SK-N-SH (cell line): ENCODE data around the gene DTX1. TPM values are rescaled to one million over a fixed set of nuclear protein-coding genes. Genes with fewer than 3 reads are reported as not detected.
A peak's percentile ranks its signal among the peaks of the same experiment; 100 is the strongest.

Experiments
- CTCF ChIA-PET: fragments of 300-600, 350-600 bp; formaldehyde crosslinking; extraction: SDS; loops from one replicate; lab custom pipeline; 2021; lab: Yijun Ruan, JAX
- POLR2A ChIA-PET: fragments of 350-600 bp; sonication (Branson Sonifier 250); formaldehyde crosslinking; extraction: SDS; loops from one replicate; lab custom pipeline; 2020; ENCODE audit warnings: antibody characterized with exemption, inconsistent platforms; lab: Yijun Ruan, JAX
- DNase-seq: peaks from one replicate; pipeline ENCODE4 v3.0.0; 2012
- H2AFZ ChIP-seq: fragments of 200-600 bp; sonication (generic); 2 replicates; pipeline ENCODE4 v1.8.1; 2016; ENCODE audit warnings: antibody characterized with exemption, mild to moderate bottlenecking, low read depth
- H3F3A ChIP-seq: fragments of 200-600 bp; sonication (generic); replicated peaks from 2 replicates; pipeline ENCODE3; 2016; ENCODE audit warnings: antibody characterized with exemption, mild to moderate bottlenecking; ENCODE audit not compliant: insufficient read depth
- H3K27ac ChIP-seq, 2 experiments: fragments of 200-500 bp in 1 of 2; fragments of 200-600 bp in 1 of 2; sonication (Bioruptor generic) in 1 of 2; sonication (generic), shearing (Covaris generic) in 1 of 2; 2 replicates each; pipeline versions ENCODE4 v1.5.1 to v1.6.1; 2014 to 2016; ENCODE audit warnings: low read depth in 2 of 2, inconsistent platforms in 1 of 2, low read length in 1 of 2, mild to moderate bottlenecking in 1 of 2, mixed read lengths in 1 of 2
- H3K27me3 ChIP-seq: fragments of 200-600 bp; sonication (generic), shearing (Covaris generic); 2 replicates; pipeline ENCODE4 v1.6.1; 2016; ENCODE audit warnings: mixed run types; ENCODE audit not compliant: insufficient read depth
- H3K36me3 ChIP-seq, 2 experiments: fragments of 200-500 bp in 1 of 2; fragments of 200-600 bp in 1 of 2; sonication (Bioruptor generic) in 1 of 2; sonication (generic) in 1 of 2; replicated peaks in 1 of 2; 2 replicates each; pipeline versions ENCODE3 to v1.5.1; 2014 to 2016; ENCODE audit warnings: low read length in 1 of 2, mild to moderate bottlenecking in 1 of 2; ENCODE audit not compliant: insufficient read depth in 2 of 2, control insufficient read depth in 1 of 2
- H3K4me1 ChIP-seq, 2 experiments: fragments of 200-500 bp in 1 of 2; fragments of 200-600 bp in 1 of 2; sonication (Bioruptor generic) in 1 of 2; sonication (generic), shearing (Covaris generic) in 1 of 2; 2 replicates each; pipeline versions ENCODE4 v1.5.1 to v1.6.1; 2014 to 2016; ENCODE audit warnings: low read depth in 1 of 2, low read length in 1 of 2, mixed run types in 1 of 2; ENCODE audit not compliant: insufficient read depth in 2 of 2, control insufficient read depth in 1 of 2
- H3K4me2 ChIP-seq: fragments of 200-600 bp; sonication (generic), shearing (Covaris generic); 2 replicates; pipeline ENCODE4 v1.6.1; 2017; ENCODE audit warnings: mixed run types
- H3K4me3 ChIP-seq, 2 experiments: fragments of 200-500 bp in 1 of 2; fragments of 200-600 bp in 1 of 2; sonication (Bioruptor generic) in 1 of 2; sonication (generic), shearing (Covaris generic) in 1 of 2; 2 replicates each; pipeline versions ENCODE4 v1.5.1 to v1.8.1; 2014 to 2016; ENCODE audit warnings: low read depth in 2 of 2, inconsistent platforms in 1 of 2, low read length in 1 of 2, mild to moderate bottlenecking in 1 of 2, mixed read lengths in 1 of 2, moderate library complexity in 1 of 2
- H3K79me2 ChIP-seq: fragments of 200-600 bp; sonication (generic); 2 replicates; pipeline ENCODE4 v1.8.1; 2017; ENCODE audit warnings: mild to moderate bottlenecking; ENCODE audit not compliant: insufficient read depth
- H3K9ac ChIP-seq: fragments of 200-600 bp; sonication (generic); 2 replicates; pipeline ENCODE4 v1.6.1; 2017; ENCODE audit warnings: mixed run types
- H3K9me2 ChIP-seq: fragments of 200-600 bp; sonication (generic); 2 replicates; pipeline ENCODE4 v1.6.1; 2017; ENCODE audit warnings: mixed run types
- H3K9me3 ChIP-seq: fragments of 200-600 bp; sonication (generic); 2 replicates; pipeline ENCODE4 v1.6.1; 2017; ENCODE audit warnings: mixed run types, mild to moderate bottlenecking, moderate library complexity
- H4K20me1 ChIP-seq: fragments of 200-600 bp; sonication (generic); 2 replicates; pipeline ENCODE4 v1.6.1; 2017; ENCODE audit warnings: mild to moderate bottlenecking, mixed run types; ENCODE audit not compliant: insufficient read depth
- ELF1 ChIP-seq: IDR thresholded peaks from 2 replicates; pipeline ENCODE4 v1.4.0; 2012
- EP300 ChIP-seq, 2 experiments: IDR thresholded peaks; 2 replicates each; pipeline versions ENCODE4 v1.4.0 to v1.6.1; 2012; ENCODE audit warnings: borderline replicate concordance in 1 of 2, low read depth in 1 of 2, low read length in 1 of 2
- FOSL2 ChIP-seq: IDR thresholded peaks from 2 replicates; pipeline ENCODE4 v1.4.0; 2012; ENCODE audit warnings: low read depth, mild to moderate bottlenecking, moderate library complexity, borderline replicate concordance
- FOXM1 ChIP-seq: IDR thresholded peaks from 2 replicates; pipeline ENCODE4 v1.4.0; 2012; ENCODE audit warnings: low read depth, mild to moderate bottlenecking
- GABPA ChIP-seq: IDR thresholded peaks from 2 replicates; pipeline ENCODE4 v1.4.0; 2012; ENCODE audit warnings: low read depth, mild to moderate bottlenecking
- GATA2 ChIP-seq: sonication (generic); formaldehyde crosslinking; IDR thresholded peaks from 2 replicates; pipeline ENCODE4 v1.5.0; 2020; ENCODE audit warnings: mild to moderate bottlenecking, missing genetic modification reagents
- JUND ChIP-seq: IDR thresholded peaks from 2 replicates; pipeline ENCODE4 v1.4.0; 2012
- MXI1 ChIP-seq: IDR thresholded peaks from 2 replicates; pipeline ENCODE4 v1.6.1; 2012; ENCODE audit warnings: mild to moderate bottlenecking, low read depth, low read length, improper control_type of control experiment
- NFIC ChIP-seq: IDR thresholded peaks from 2 replicates; pipeline ENCODE4 v1.4.0; 2012; ENCODE audit warnings: borderline replicate concordance
- RAD21 ChIP-seq: IDR thresholded peaks from 2 replicates; pipeline ENCODE4 v1.6.1; 2012; ENCODE audit warnings: mild to moderate bottlenecking, low read length
- RCOR1 ChIP-seq: fragments of 150-350 bp; IDR thresholded peaks from 2 replicates; pipeline ENCODE4 v1.6.1; 2017; ENCODE audit warnings: antibody characterized with exemption, low read length
- RFX5 ChIP-seq: IDR thresholded peaks from 2 replicates; pipeline ENCODE4 v1.6.1; 2012; ENCODE audit warnings: mild to moderate bottlenecking, improper control_type of control experiment, low read length
- SMC3 ChIP-seq: IDR thresholded peaks from 2 replicates; pipeline ENCODE4 v1.6.1; 2012; ENCODE audit warnings: low read depth, low read length, improper control_type of control experiment
- YY1 ChIP-seq: IDR thresholded peaks from 2 replicates; pipeline ENCODE4 v1.4.0; 2012; ENCODE audit warnings: low read depth, mild to moderate bottlenecking
- WGBS: methylation state at CpG from one replicate; pipeline ENCODE4 v1.1.6; 2017; ENCODE audit warnings: low lambda C conversion rate; 5-methylcytosine and 5-hydroxymethylcytosine counted together
- polyA plus RNA-seq, 3 experiments: library from polyadenylated mRNA; depleted of rRNA; stranded (reverse); fragments of >200 nt; gene quantifications; 2 replicates each; pipeline ENCODE4 v1.2.3, GENCODE V29; 2012
- TF ChIP-seq, protein P1 (sequence below): fragments of 200-600 bp; sonication (generic); IDR thresholded peaks from 2 replicates; pipeline ENCODE4 v1.6.1; 2017; ENCODE audit warnings: antibody characterized with exemption, mild to moderate bottlenecking, moderate library complexity
- TF ChIP-seq, protein P2 (sequence below): IDR thresholded peaks from 2 replicates; pipeline ENCODE4 v1.6.1; 2012; ENCODE audit warnings: mild to moderate bottlenecking, low read depth, low read length, moderate library complexity
- TF ChIP-seq, protein P3 (sequence below): fragments of 150-350 bp; IDR thresholded peaks from 2 replicates; pipeline ENCODE4 v1.6.1; 2017; ENCODE audit warnings: antibody characterized with exemption, low read length, low read depth, borderline replicate concordance

Gene DTX1
- polyA plus RNA-seq, 1 of the 3 experiments (the other 2 are of a cell fraction) = 0.72 TPM

DNA sequence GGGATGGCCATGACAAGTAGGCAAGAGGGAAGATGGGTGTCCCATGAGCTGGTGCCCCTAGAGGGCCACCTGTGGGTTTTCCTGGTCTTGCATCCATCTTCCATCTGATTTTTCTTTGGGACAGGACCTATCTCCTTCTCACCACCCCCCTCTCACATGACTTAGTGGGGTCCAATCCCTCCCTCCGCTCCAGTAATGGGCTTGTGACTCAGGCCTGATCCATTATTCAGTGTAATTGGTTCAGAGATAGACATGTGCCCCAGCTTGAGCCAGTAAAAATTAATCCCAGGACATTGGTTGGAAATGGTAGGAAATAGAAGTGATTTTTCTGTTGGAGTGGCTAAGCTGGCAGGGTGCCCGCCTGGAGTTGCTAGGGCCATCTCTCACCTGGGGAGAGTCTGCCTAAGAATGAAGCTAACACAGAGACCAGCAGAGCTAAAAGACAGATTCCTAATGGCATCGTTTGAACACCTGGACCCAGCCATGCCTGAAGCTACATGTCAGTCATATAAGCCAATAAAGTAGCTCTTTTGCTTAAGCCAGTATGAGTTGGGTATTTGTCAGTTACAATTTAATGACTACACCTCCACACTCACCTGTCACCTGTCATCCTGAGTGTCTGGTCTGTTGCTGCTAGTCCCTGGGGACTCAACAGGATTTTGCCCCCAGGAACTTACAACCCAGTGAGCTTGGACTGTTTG lies 64.3 kb downstream of the DTX1 start:
- TF ChIP-seq, protein P1, sequence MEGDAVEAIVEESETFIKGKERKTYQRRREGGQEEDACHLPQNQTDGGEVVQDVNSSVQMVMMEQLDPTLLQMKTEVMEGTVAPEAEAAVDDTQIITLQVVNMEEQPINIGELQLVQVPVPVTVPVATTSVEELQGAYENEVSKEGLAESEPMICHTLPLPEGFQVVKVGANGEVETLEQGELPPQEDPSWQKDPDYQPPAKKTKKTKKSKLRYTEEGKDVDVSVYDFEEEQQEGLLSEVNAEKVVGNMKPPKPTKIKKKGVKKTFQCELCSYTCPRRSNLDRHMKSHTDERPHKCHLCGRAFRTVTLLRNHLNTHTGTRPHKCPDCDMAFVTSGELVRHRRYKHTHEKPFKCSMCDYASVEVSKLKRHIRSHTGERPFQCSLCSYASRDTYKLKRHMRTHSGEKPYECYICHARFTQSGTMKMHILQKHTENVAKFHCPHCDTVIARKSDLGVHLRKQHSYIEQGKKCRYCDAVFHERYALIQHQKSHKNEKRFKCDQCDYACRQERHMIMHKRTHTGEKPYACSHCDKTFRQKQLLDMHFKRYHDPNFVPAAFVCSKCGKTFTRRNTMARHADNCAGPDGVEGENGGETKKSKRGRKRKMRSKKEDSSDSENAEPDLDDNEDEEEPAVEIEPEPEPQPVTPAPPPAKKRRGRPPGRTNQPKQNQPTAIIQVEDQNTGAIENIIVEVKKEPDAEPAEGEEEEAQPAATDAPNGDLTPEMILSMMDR = no peak
- TF ChIP-seq RCOR1 (no peak), SMC3 (no peak), ELF1 (no peak), GATA2 (no peak), GABPA (no peak), RAD21 (no peak), MXI1 (no peak; the same call in 1 of the 2 replicates), RFX5 (no peak), FOSL2 (no peak), YY1 (no peak), FOXM1 (no peak), JUND (no peak), EP300 (IDR thresholded peaks at IDR 0.05; ENCODE audit: borderline replicate concordance in 1 of 2, low read depth in 1 of 2, low read length in 1 of 2) (no peak), NFIC (no peak)
- TF ChIP-seq, protein P2, sequence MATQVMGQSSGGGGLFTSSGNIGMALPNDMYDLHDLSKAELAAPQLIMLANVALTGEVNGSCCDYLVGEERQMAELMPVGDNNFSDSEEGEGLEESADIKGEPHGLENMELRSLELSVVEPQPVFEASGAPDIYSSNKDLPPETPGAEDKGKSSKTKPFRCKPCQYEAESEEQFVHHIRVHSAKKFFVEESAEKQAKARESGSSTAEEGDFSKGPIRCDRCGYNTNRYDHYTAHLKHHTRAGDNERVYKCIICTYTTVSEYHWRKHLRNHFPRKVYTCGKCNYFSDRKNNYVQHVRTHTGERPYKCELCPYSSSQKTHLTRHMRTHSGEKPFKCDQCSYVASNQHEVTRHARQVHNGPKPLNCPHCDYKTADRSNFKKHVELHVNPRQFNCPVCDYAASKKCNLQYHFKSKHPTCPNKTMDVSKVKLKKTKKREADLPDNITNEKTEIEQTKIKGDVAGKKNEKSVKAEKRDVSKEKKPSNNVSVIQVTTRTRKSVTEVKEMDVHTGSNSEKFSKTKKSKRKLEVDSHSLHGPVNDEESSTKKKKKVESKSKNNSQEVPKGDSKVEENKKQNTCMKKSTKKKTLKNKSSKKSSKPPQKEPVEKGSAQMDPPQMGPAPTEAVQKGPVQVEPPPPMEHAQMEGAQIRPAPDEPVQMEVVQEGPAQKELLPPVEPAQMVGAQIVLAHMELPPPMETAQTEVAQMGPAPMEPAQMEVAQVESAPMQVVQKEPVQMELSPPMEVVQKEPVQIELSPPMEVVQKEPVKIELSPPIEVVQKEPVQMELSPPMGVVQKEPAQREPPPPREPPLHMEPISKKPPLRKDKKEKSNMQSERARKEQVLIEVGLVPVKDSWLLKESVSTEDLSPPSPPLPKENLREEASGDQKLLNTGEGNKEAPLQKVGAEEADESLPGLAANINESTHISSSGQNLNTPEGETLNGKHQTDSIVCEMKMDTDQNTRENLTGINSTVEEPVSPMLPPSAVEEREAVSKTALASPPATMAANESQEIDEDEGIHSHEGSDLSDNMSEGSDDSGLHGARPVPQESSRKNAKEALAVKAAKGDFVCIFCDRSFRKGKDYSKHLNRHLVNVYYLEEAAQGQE = no peak
- TF ChIP-seq, protein P3, sequence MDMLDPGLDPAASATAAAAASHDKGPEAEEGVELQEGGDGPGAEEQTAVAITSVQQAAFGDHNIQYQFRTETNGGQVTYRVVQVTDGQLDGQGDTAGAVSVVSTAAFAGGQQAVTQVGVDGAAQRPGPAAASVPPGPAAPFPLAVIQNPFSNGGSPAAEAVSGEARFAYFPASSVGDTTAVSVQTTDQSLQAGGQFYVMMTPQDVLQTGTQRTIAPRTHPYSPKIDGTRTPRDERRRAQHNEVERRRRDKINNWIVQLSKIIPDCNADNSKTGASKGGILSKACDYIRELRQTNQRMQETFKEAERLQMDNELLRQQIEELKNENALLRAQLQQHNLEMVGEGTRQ = no peak
- TF ChIP-seq, all 33 proteins: peak for 0
- H3K4me2 ChIP-seq = no peak overlapping the region
- no peak overlapping the region for H3K4me3 ChIP-seq
- no peaks in the 10 kb centered on the region for H3K9me3 ChIP-seq
- H3K79me2 ChIP-seq = no peaks in the 10 kb centered on the region
- no peak overlapping the region for H3K27ac ChIP-seq
- peak; percentile 51 for DNase-seq
- H2AFZ ChIP-seq = no peak overlapping the region
- H3K27me3 ChIP-seq = no peaks in the 10 kb centered on the region; the same call in 1 of the 2 replicates
- H3K9me2 ChIP-seq = no peaks in the 10 kb centered on the region
- H3F3A ChIP-seq = no peaks in the 10 kb centered on the region
- H4K20me1 ChIP-seq = no peaks in the 10 kb centered on the region
- no peak overlapping the region for H3K9ac ChIP-seq
- H3K4me1 ChIP-seq = peaks cover 0 to 7% of the 10 kb centered on the region in 2 experiments; a peak in 1 of 4 replicates
- H3K36me3 ChIP-seq = no peaks in the 10 kb centered on the region
- 20% methylated on average over 3 of the region's 3 CpGs for WGBS
- ChIA-PET CTCF (interaction anchor here (0.9 to 3.0 kb wide), 7 partner anchors 10 to 72 kb away, joined by 3 to 12 read pairs (median 4); no protein-coding TSS in a partner anchor), POLR2A (no interaction called here)
